NCI-H526 treated with DMSO at 0.1 percent for 48 hours (cell line): Measurements from ENCODE around the gene GIGYF2.
"Not testable (repeated sequence)": the region's sequence is repeated elsewhere in the genome, so short reads cannot be mapped to it uniquely, and the experiment has no call there.

Experiments
- DNase-seq: peaks from one replicate; lab custom pipeline; 2025; lab: John Stamatoyannopoulos, UW

Gene GIGYF2

GRCh38 chr2:232689152-232689910, 7.8 kb upstream of the GIGYF2 start:
- no peak for DNase-seq

- DNase-seq = not testable (repeated sequence)
Measured at GRCh38 chr2:232691117-232691516, 6.0 kb upstream of the GIGYF2 start.

DNA sequence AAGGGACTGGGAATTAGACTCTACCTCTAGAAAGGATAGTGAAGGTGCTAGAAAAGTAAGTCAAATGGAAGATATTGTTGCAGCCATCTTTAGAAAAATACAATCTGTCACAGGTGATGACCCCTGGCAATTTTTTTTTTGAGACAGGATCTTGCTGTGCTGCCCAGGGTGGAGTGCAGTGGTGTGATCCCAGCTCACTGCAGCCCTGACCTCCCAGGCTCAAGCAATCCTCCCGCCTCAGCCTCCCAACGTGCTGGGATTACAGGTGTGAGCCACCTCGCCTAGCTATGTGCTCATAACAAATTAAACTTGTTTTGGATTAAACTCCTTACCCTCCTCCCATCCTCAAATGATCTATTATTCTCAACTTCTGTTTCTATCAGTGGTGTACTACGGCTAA, 3.8 kb upstream of the GIGYF2 start:
- DNase-seq = no peak

DNA sequence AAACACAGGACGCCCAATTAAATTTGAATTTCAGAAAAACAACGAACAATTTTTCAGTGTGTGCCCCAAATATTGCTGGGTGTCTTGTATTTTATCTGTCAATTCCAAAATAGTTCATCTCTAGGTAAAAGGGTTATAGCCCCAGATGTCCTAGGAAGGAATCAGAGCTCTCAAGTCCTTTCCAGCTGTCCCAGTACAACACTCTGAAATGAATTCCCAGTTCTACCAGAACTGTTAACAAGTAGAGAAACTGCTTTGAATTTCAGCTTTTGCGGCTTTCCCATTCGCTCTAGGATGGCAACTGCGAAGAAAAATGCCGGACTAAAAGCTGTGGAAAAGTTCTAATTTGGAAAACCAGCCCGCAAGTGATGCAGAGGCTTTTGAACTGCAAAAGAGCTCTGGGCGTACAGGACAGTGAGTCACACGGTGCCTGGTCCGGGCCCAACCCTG, 497 bp upstream of the GIGYF2 start:
- no peak for DNase-seq

DNA sequence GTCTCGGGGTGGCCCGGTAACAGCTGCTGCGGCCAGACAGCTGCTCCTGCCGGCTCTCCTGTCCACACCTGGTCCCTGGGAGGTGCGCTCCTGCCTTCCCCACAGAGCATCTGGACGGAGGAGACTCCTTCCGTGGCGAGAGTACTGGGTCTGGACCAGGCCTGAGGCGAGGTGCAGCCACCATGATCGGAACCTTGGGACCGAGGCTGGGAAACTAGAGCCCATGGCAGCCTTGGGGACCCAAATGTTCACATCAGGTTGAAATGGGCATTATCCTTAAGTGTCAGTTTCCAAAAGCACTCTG, 628 bp downstream of the GIGYF2 start:
- peak; percentile 23 for DNase-seq

- DNase-seq = no peak
Measured at GRCh38 chr2:232698556-232699091, 1.5 kb downstream of the GIGYF2 start.

GRCh38 chr2:232699110-232699509, 2.0 kb downstream of the GIGYF2 start:
- no peak for DNase-seq

GRCh38 chr2:232700154-232700553, 3.0 kb downstream of the GIGYF2 start:
- DNase-seq = no peak

DNA sequence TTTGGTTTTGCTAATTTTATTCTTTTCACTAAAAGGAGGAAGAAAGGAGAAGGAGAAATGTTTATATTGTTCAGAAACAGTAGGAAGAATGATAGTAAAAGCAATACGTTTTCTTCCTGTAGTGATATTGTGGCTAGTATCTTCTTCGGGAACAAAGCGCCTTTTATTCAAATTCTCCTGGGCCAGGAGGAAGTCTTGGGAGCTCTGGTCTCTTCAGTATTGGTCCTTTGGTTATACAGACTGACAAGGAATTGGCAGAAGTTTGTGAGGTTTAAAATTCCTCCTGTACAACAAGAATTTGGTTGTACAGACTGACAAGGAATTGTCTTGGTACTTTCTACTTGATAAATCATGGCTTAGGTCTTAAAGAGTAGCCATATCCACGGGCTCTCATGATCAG, 9.9 kb downstream of the GIGYF2 start:
- no peak for DNase-seq

GRCh38 chr2:232713505-232713904, 16.4 kb downstream of the GIGYF2 start:
- DNase-seq = no peak

- DNase-seq = no peak
Measured at GRCh38 chr2:232714969-232715368, 17.8 kb downstream of the GIGYF2 start.

DNA sequence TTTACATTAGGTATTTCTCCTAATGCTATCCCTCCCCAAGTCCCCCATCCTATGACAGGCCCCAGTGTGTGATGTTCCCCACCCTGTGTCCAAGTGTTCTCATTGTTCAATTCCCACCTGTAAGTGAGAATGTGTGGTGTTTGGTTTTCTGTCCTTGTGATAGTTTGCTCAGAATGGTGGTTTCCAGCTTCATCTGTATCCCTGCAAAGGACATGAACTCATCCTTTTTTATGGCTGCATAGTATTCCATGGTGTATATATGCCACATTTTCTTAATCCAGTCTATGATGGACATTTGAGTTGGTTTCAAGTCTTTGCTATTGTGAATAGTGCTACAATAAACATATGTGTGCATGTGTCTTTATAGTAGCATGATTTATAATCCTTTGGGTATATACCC, 22.9 kb downstream of the GIGYF2 start:
- DNase-seq = not testable (repeated sequence)

- DNase-seq = no peak
Measured at GRCh38 chr2:232721261-232721660, 24.1 kb downstream of the GIGYF2 start.

GRCh38 chr2:232721882-232722281, 24.8 kb downstream of the GIGYF2 start:
- no peak for DNase-seq

DNA sequence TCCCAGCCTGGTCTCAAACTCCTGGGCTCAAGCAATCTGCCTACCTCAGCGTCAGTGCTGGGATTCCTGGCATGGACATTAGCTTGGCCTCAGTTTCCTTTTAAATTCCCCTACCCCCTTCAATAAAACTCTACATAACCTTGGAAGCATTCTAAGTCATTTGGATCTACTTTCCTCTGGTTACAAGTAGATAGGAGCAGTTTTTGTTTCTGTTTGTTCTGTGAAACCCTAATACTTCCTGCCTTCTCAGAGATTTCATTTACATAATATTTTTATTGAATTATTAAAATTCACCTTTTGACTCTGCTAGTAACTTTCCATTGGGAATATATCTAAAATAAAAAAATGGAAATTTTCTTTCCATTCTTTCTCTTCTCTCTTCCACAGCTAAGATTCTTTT, 25.9 kb downstream of the GIGYF2 start:
- DNase-seq = no peak

DNA sequence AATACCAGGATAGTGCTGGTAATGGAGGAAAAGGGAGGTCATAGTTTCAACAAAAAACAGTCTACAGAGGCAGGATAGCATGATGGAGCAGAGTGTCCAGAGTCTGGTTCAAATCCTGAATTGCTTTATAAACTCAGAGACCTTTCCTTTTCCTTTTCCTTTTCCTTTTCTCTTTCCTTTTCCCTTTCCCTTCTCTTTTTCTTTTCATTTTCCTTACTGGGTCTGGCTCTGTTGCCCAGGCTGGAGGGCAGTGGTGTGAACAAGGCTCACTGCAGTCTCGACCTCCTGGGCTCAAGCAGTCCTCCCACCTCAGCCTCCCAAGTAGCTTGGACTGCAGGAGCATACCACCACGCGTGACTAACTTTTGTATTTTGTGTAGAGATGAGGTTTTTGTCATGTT, 31.7 kb downstream of the GIGYF2 start:
- DNase-seq = no peak

DNA sequence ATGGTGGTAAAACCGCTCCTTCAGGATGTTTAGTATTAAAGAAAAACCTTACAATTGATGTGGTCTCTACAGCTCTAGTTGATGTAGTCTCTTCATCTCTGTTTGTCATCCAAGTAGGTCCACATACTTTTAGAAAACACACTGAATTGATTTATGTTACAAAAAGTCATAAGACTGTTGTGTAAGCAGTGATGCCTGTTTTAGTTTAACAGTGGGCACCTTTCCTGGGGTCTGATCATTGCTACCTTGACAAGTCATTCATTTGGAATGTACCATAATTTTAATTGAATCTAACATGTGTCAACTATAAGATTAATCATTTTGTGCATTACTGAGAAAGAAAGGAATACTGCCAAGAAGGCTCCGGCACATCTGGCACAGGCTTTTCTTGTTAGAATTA, 34.3 kb downstream of the GIGYF2 start:
- no peak for DNase-seq

DNA sequence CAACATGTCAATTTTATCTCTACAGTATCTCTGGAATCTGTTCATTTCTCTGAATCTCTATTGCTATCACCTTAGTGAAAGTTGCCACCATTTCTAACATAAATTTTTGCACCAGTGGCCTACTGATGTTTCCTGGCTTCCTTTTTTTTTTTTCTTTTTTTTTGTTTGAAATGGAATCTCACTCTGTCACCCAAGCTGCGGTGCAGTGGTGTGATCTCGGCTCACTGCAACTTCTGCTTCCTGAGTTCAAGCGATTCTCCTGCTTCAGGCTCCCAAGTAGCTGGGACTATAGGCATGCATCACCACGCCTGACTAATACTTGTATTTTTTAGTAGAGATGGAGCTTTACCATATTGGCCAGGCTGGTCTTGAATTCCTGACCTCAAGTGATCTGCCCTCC, 44.2 kb downstream of the GIGYF2 start:
- no peak for DNase-seq

GRCh38 chr2:232741972-232742371, 44.8 kb downstream of the GIGYF2 start:
- no peak for DNase-seq

GRCh38 chr2:232744963-232745362, 47.8 kb downstream of the GIGYF2 start:
- DNase-seq = no peak

GRCh38 chr2:232748038-232748437, 50.9 kb downstream of the GIGYF2 start:
- DNase-seq = no peak

- DNase-seq = no peak
Measured at GRCh38 chr2:232749331-232749730, 52.2 kb downstream of the GIGYF2 start.

- no peak for DNase-seq
Measured at GRCh38 chr2:232750135-232750671, 53.1 kb downstream of the GIGYF2 start.

- no peak for DNase-seq
Measured at GRCh38 chr2:232757905-232758304, 60.8 kb downstream of the GIGYF2 start.
